ENCODE results near the gene TACC2.
A peak's percentile ranks its signal among the peaks of the same experiment; 100 is the strongest.

The TACC2 gene

GRCh38 chr10:122220736-122221135 is 231.8 kb downstream of the TACC2 start:
- no peak for DNase-seq (ENCODE audit: low spot score)

GRCh38 chr10:122221958-122222357 is 233.0 kb downstream of the TACC2 start:
- no peak for DNase-seq (ENCODE audit: low spot score)

- DNase-seq (ENCODE audit: low spot score) = no peak
Measured at GRCh38 chr10:122222638-122223037, 233.7 kb downstream of the TACC2 start.

GRCh38 chr10:122224159-122224558 is 235.2 kb downstream of the TACC2 start:
- DNase-seq (ENCODE audit: low spot score) = no peak

GRCh38 chr10:122225330-122225729 is 236.4 kb downstream of the TACC2 start:
- no peak for DNase-seq (ENCODE audit: low spot score)

GRCh38 chr10:122227754-122228153 is 238.8 kb downstream of the TACC2 start:
- DNase-seq (ENCODE audit: low spot score) = no peak

GRCh38 chr10:122229666-122230065 is 240.7 kb downstream of the TACC2 start:
- DNase-seq (ENCODE audit: low spot score) = no peak

GRCh38 chr10:122230222-122230621 is 241.3 kb downstream of the TACC2 start:
- DNase-seq (ENCODE audit: low spot score) = no peak

- no peak for DNase-seq (ENCODE audit: low spot score)
Measured at GRCh38 chr10:122232769-122233168, 243.8 kb downstream of the TACC2 start.

- DNase-seq (ENCODE audit: low spot score) = no peak
Measured at GRCh38 chr10:122233857-122234348, 244.9 kb downstream of the TACC2 start.

GRCh38 chr10:122234416-122234815 is 245.5 kb downstream of the TACC2 start:
- DNase-seq (ENCODE audit: low spot score) = no peak

- DNase-seq (ENCODE audit: low spot score) = no peak
Measured at GRCh38 chr10:122236690-122237306, 247.8 kb downstream of the TACC2 start.

- no peak for DNase-seq (ENCODE audit: low spot score)
Measured at GRCh38 chr10:122237331-122237990, 248.5 kb downstream of the TACC2 start.

GRCh38 chr10:122239578-122240257 is 250.8 kb downstream of the TACC2 start:
- DNase-seq (ENCODE audit: low spot score) = peak; percentile 84

GRCh38 chr10:122240401-122240800 is 251.4 kb downstream of the TACC2 start:
- DNase-seq (ENCODE audit: low spot score) = no peak

GRCh38 chr10:122241836-122242235 is 252.9 kb downstream of the TACC2 start:
- DNase-seq (ENCODE audit: low spot score) = no peak

GRCh38 chr10:122243550-122243949 is 254.6 kb downstream of the TACC2 start:
- DNase-seq (ENCODE audit: low spot score) = peak; percentile 32

- no peak for DNase-seq (ENCODE audit: low spot score)
Measured at GRCh38 chr10:122244001-122244975, 255.3 kb downstream of the TACC2 start.

GRCh38 chr10:122245136-122245535 is 256.2 kb downstream of the TACC2 start:
- DNase-seq (ENCODE audit: low spot score) = no peak

- no peak for DNase-seq (ENCODE audit: low spot score)
Measured at GRCh38 chr10:122245897-122246296, 256.9 kb downstream of the TACC2 start.

- no peak for DNase-seq (ENCODE audit: low spot score)
Measured at GRCh38 chr10:122246830-122247520, 258.0 kb downstream of the TACC2 start.

Data from GM03348 (cell line).